ENCODE results near the gene SNX10. TPM values are rescaled to one million over a fixed set of nuclear protein-coding genes. Genes with fewer than 3 reads are reported as not detected.
A peak's percentile ranks its signal among the peaks of the same experiment; 100 is the strongest.

The SNX10 gene
- total RNA-seq, 4 donors from 2014 or later, result 0.87 to 5.2 (median 2.0) TPM

- TF ChIP-seq POLR2AphosphoS5 (IDR thresholded peaks at IDR 0.05), result no peak
- no peak for TF ChIP-seq POLR2A (IDR thresholded peaks at IDR 0.05)
- H3K4me1 ChIP-seq, result peaks cover 17% of the 10 kb centered on the region
- H3K27me3 ChIP-seq, result no peaks in the 10 kb centered on the region
- 78% methylated on average over 9 of the region's 9 CpGs for WGBS
- H3K9me3 ChIP-seq, result no peaks in the 10 kb centered on the region
- DNase-seq (ENCODE audit: low spot score in 2 of 2), result no peak
- H3K4me3 ChIP-seq, result no peak overlapping the region
- no peak overlapping the region for H3K27ac ChIP-seq
- no peaks in the 10 kb centered on the region for H3K36me3 ChIP-seq
Observed at GRCh38 chr7:26305090-26305868, 13.6 kb downstream of the SNX10 start.

GRCh38 chr7:26305869-26306665 is 14.4 kb downstream of the SNX10 start:
- no peak for TF ChIP-seq CTCF (IDR thresholded peaks at IDR 0.05)
- no peak for TF ChIP-seq EP300 (IDR thresholded peaks at IDR 0.05)
- no peak for TF ChIP-seq POLR2AphosphoS5 (IDR thresholded peaks at IDR 0.05)
- TF ChIP-seq POLR2A (IDR thresholded peaks at IDR 0.05), result no peak
- H3K4me3 ChIP-seq, result no peak overlapping the region
- no peaks in the 10 kb centered on the region for H3K36me3 ChIP-seq
- no peaks in the 10 kb centered on the region for H3K9me3 ChIP-seq
- H3K27ac ChIP-seq, result peak overlapping the region; percentile 75
- no peak for DNase-seq (ENCODE audit: low spot score in 2 of 2)
- no peaks in the 10 kb centered on the region for H3K27me3 ChIP-seq
- H3K4me1 ChIP-seq, result peaks cover 17% of the 10 kb centered on the region
- WGBS, result 93% methylated on average over 16 of the region's 16 CpGs

- peaks cover 22% of the 10 kb centered on the region for H3K4me1 ChIP-seq
- no peaks in the 10 kb centered on the region for H3K9me3 ChIP-seq
- H3K27me3 ChIP-seq, result no peaks in the 10 kb centered on the region
- H3K27ac ChIP-seq, result peak overlapping the region; percentile 75
- DNase-seq (ENCODE audit: low spot score in 2 of 2), result no peak
- 88% methylated on average over 3 of the region's 3 CpGs for WGBS
- TF ChIP-seq POLR2A (IDR thresholded peaks at IDR 0.05) (no peak), CTCF (IDR thresholded peaks at IDR 0.05) (no peak), POLR2AphosphoS5 (IDR thresholded peaks at IDR 0.05) (no peak), EP300 (IDR thresholded peaks at IDR 0.05) (no peak)
- H3K36me3 ChIP-seq, result no peaks in the 10 kb centered on the region
- H3K4me3 ChIP-seq, result no peak overlapping the region
Observed at GRCh38 chr7:26306790-26307189, 15.1 kb downstream of the SNX10 start.

DNA sequence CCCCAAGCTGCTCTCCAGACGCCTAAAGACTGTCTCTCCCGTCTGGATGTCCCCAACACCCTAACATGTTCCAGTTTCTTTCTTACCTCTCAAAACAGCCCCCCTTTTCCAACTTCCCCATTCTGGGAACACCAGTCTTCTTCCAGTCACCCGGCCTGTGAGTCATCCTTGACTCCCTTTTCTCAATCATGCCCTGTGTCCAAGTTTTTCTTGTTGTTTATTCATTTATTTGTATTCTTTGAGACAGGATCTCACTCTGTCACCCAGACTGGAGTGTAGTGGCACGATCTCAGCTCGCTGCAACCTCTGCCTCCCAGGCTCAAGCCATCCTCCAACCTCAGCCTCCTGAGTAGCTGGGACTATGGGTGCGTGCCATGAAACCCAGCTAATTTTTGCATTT is 15.6 kb downstream of the SNX10 start:
- peaks cover 26% of the 10 kb centered on the region for H3K4me1 ChIP-seq
- TF ChIP-seq EP300 (IDR thresholded peaks at IDR 0.05), result no peak
- TF ChIP-seq POLR2A (IDR thresholded peaks at IDR 0.05), result no peak
- no peak for TF ChIP-seq CTCF (IDR thresholded peaks at IDR 0.05)
- no peak for TF ChIP-seq POLR2AphosphoS5 (IDR thresholded peaks at IDR 0.05)
- peak overlapping the region; percentile 75 for H3K27ac ChIP-seq
- no peaks in the 10 kb centered on the region for H3K36me3 ChIP-seq
- WGBS, result 73% methylated on average over 6 of the region's 6 CpGs
- H3K27me3 ChIP-seq, result no peaks in the 10 kb centered on the region
- no peaks in the 10 kb centered on the region for H3K9me3 ChIP-seq
- no peak for DNase-seq (ENCODE audit: low spot score in 2 of 2)
- no peak overlapping the region for H3K4me3 ChIP-seq

DNA sequence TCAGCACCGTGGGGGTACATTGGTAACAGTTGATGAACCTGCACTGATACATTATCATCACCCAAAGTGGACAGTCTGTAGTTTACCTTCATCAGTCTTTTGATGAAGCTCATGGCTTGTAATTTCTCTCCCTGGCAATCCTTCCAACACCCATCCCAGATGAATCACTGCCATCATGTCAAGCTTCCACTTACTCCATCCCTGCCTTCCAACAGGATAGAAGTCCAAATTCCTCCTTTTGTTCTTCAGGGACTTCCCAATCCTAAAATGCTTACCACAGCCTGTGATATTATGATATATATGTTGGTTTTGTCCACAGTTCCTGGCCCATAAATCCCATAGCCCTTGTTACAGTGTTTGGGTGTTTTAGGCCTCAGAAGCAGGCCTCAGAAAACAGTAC is 16.1 kb downstream of the SNX10 start:
- Histone ChIP-seq H3K36me3 (no peaks in the 10 kb centered on the region), H3K27me3 (no peaks in the 10 kb centered on the region), H3K4me1 (peaks cover 26% of the 10 kb centered on the region), H3K4me3 (no peak overlapping the region), H3K27ac (peak overlapping the region; percentile 75), H3K9me3 (no peaks in the 10 kb centered on the region)
- no peak for DNase-seq (ENCODE audit: low spot score in 2 of 2)
- TF ChIP-seq CTCF (IDR thresholded peaks at IDR 0.05), result no peak
- no peak for TF ChIP-seq EP300 (IDR thresholded peaks at IDR 0.05)
- TF ChIP-seq POLR2AphosphoS5 (IDR thresholded peaks at IDR 0.05), result no peak
- no peak for TF ChIP-seq POLR2A (IDR thresholded peaks at IDR 0.05)
- 100% methylated on average over 1 of the region's 1 CpG for WGBS

Measured in suprapubic skin (tissue), 4 donors.